NCI-H82 (cell line): ENCODE results near the gene GRIN2A.

Source experiments
- DNase-seq: peaks from one replicate; lab custom pipeline; 2025; lab: John Stamatoyannopoulos, UW

Gene GRIN2A

GRCh38 chr16:10181196-10182162, 749 bp downstream of the GRIN2A start:
- peak; percentile 85 for DNase-seq

- DNase-seq, result peak; percentile 82
These were observed 1.5 kb downstream of the GRIN2A start for GRCh38 chr16:10180771-10181163.

- no peak for DNase-seq
These were observed 2.0 kb downstream of the GRIN2A start for GRCh38 chr16:10180042-10180770.

- DNase-seq, result no peak
These were observed 3.7 kb downstream of the GRIN2A start for GRCh38 chr16:10178526-10178925.

GRCh38 chr16:10178080-10178479, 4.1 kb downstream of the GRIN2A start:
- DNase-seq, result no peak

- no peak for DNase-seq
These were observed 9.2 kb downstream of the GRIN2A start for GRCh38 chr16:10172848-10173655.

GRCh38 chr16:10171221-10171620, 11.0 kb downstream of the GRIN2A start:
- DNase-seq, result no peak

- no peak for DNase-seq
These were observed 12.3 kb downstream of the GRIN2A start for GRCh38 chr16:10169904-10170410.

GRCh38 chr16:10169031-10169430, 13.2 kb downstream of the GRIN2A start:
- DNase-seq, result no peak

GRCh38 chr16:10168258-10168657, 14.0 kb downstream of the GRIN2A start:
- no peak for DNase-seq

GRCh38 chr16:10165643-10166042, 16.6 kb downstream of the GRIN2A start:
- DNase-seq, result no peak

- no peak for DNase-seq
These were observed 19.2 kb downstream of the GRIN2A start for GRCh38 chr16:10162981-10163380.

- DNase-seq, result no peak
These were observed 26.1 kb downstream of the GRIN2A start for GRCh38 chr16:10156099-10156498.

GRCh38 chr16:10154389-10154788, 27.8 kb downstream of the GRIN2A start:
- DNase-seq, result no peak

GRCh38 chr16:10153985-10154384, 28.2 kb downstream of the GRIN2A start:
- no peak for DNase-seq

- DNase-seq, result no peak
These were observed 30.5 kb downstream of the GRIN2A start for GRCh38 chr16:10151718-10152117.

- DNase-seq, result no peak
These were observed 31.3 kb downstream of the GRIN2A start for GRCh38 chr16:10150906-10151305.

GRCh38 chr16:10145542-10146035, 36.6 kb downstream of the GRIN2A start:
- DNase-seq, result no peak

GRCh38 chr16:10141671-10142070, 40.6 kb downstream of the GRIN2A start:
- no peak for DNase-seq

- DNase-seq, result no peak
These were observed 43.3 kb downstream of the GRIN2A start for GRCh38 chr16:10138881-10139280.

GRCh38 chr16:10137341-10137740, 44.9 kb downstream of the GRIN2A start:
- no peak for DNase-seq

- DNase-seq, result peak; percentile 5
These were observed 45.3 kb downstream of the GRIN2A start for GRCh38 chr16:10136916-10137315.
